Measurements from ENCODE around the gene CASZ1.

GRCh38 chr1:10671622-10672342 is 124.7 kb downstream of the CASZ1 start:
- no peak for TF ChIP-seq EZH2 (IDR thresholded peaks at IDR 0.05; ENCODE audit: borderline replicate concordance, low read depth, low read length, severe bottlenecking)
- no peak for TF ChIP-seq CTCF (IDR thresholded peaks at IDR 0.05; ENCODE audit: borderline replicate concordance, extremely low read depth, low read length, poor library complexity, severe bottlenecking)

Data from DND-41 (cell line).